HCT116 (cell line): Measurements from ENCODE around the gene CCDC89. TPM values are rescaled to one million over a fixed set of nuclear protein-coding genes. Genes with fewer than 3 reads are reported as not detected.
A peak's percentile ranks its signal among the peaks of the same experiment; 100 is the strongest.

Experiments
- ATAC-seq: fragments of 200-7000 bp; cut with Tn5 transposase; 2 replicates; pipeline ENCODE4 v1.9.1; 2020; ENCODE audit warnings: mild to moderate bottlenecking, moderate library complexity
- BruUV-seq: library from RNA; stranded (reverse); fragments of 400-500 nt; replicated peaks from 2 replicates; lab custom pipeline; 2021; lab: Mats Ljungman, UMichigan
- CTCF ChIA-PET: fragments of 300-600 bp; sonication (Branson Sonifier 250); formaldehyde crosslinking; loops from one replicate; lab custom pipeline; 2021; ENCODE audit warnings: antibody characterized with exemption; lab: Charles Lee
- POLR2A ChIA-PET: fragments of 300-600, 350-600 bp; sonication (Branson Sonifier 250); formaldehyde crosslinking; loops from one replicate; lab custom pipeline; 2021; ENCODE audit warnings: antibody characterized with exemption; lab: Charles Lee
- RAD21 ChIA-PET, 2 experiments: fragments of 300-600 bp; sonication (Branson Sonifier 250); formaldehyde crosslinking; loops; one replicate each; lab custom pipeline; 2023; ENCODE audit warnings: low total read pairs in 2 of 2; ENCODE audit not compliant: uncharacterized antibody in 2 of 2, unreplicated experiment in 2 of 2, low non-redundant PET in 1 of 2; lab: Charles Lee
- DNase-seq: peaks from one replicate; pipeline ENCODE4 v3.0.0-alpha.2; 2010; ENCODE audit warnings: low read depth, low spot score
- H2AFZ ChIP-seq: fragments of 200-600 bp; shearing (Covaris generic), sonication (generic); 2 replicates; pipeline ENCODE4 v1.6.1; 2017; ENCODE audit warnings: low read depth, mixed run types, mixed read lengths, antibody characterized with exemption, low read length; ENCODE audit not compliant: poor library complexity, severe bottlenecking
- H3K27ac ChIP-seq: 2 replicates; pipeline ENCODE4 v1.5.1; 2012; ENCODE audit warnings: low read depth, low read length
- H3K27me3 ChIP-seq: fragments of 200-600 bp; sonication (generic); 2 replicates; pipeline ENCODE4 v1.6.1; 2016; ENCODE audit warnings: mixed run types, low read length, mixed read lengths; ENCODE audit not compliant: insufficient read depth
- H3K36me3 ChIP-seq, 2 experiments: fragments of 200-500 bp in 1 of 2; fragments of 200-600 bp in 1 of 2; sonication (Bioruptor generic) in 1 of 2; sonication (generic) in 1 of 2; 2 replicates each; pipeline versions ENCODE4 v1.5.1 to v1.6.1; 2014 to 2016; ENCODE audit warnings: low read length in 2 of 2, inconsistent platforms in 1 of 2, mixed read lengths in 1 of 2, mixed run types in 1 of 2; ENCODE audit not compliant: insufficient read depth in 2 of 2, control insufficient read depth in 1 of 2
- H3K4me1 ChIP-seq, 2 experiments: fragments of 200-600 bp in 1 of 2; sonication (generic) in 1 of 2; 2 replicates each; pipeline versions ENCODE4 v1.5.1 to v1.6.1; 2012 to 2017; ENCODE audit warnings: low read length in 2 of 2, inconsistent platforms in 1 of 2, mild to moderate bottlenecking in 1 of 2, mixed read lengths in 1 of 2, mixed run types in 1 of 2, moderate library complexity in 1 of 2; ENCODE audit not compliant: insufficient read depth in 2 of 2, control insufficient read depth in 1 of 2
- H3K4me2 ChIP-seq: fragments of 200-600 bp; sonication (generic); 2 replicates; pipeline ENCODE4 v1.6.1; 2017; ENCODE audit warnings: mixed run types, low read length, mixed read lengths
- H3K4me3 ChIP-seq, 2 experiments: fragments of 200-600 bp in 1 of 2; sonication (generic) in 1 of 2; replicated peaks in 1 of 2; 2 replicates each; pipeline ENCODE4 v1.5.1; 2011 to 2016; ENCODE audit warnings: low read length in 2 of 2, control low read depth in 1 of 2, low read depth in 1 of 2, mild to moderate bottlenecking in 1 of 2, mixed read lengths in 1 of 2, mixed run types in 1 of 2
- H3K79me2 ChIP-seq: fragments of 200-600 bp; sonication (generic); 2 replicates; pipeline ENCODE4 v1.6.1; 2017; ENCODE audit warnings: mild to moderate bottlenecking, mixed run types, low read length, moderate library complexity, mixed read lengths; ENCODE audit not compliant: insufficient read depth
- H3K9ac ChIP-seq: fragments of 200-600 bp; sonication (generic); 2 replicates; pipeline ENCODE4 v1.6.1; 2016; ENCODE audit warnings: low read length, mixed read lengths
- H3K9me2 ChIP-seq: fragments of 200-600 bp; sonication (generic), shearing (Covaris generic); 2 replicates; pipeline ENCODE4 v1.6.1; 2017; ENCODE audit warnings: mixed run types, mild to moderate bottlenecking, moderate library complexity; ENCODE audit not compliant: insufficient read depth
- H3K9me3 ChIP-seq, 2 experiments: fragments of 200-500 bp in 1 of 2; fragments of 200-600 bp in 1 of 2; sonication (Bioruptor generic) in 1 of 2; sonication (generic) in 1 of 2; 2 replicates each; pipeline ENCODE4 v1.6.1; 2014 to 2017; ENCODE audit warnings: low read length in 2 of 2, mixed read lengths in 2 of 2, inconsistent platforms in 1 of 2, low read depth in 1 of 2, mild to moderate bottlenecking in 1 of 2, mixed run types in 1 of 2, moderate library complexity in 1 of 2; ENCODE audit not compliant: control insufficient read depth in 1 of 2, insufficient read depth in 1 of 2
- H4K20me1 ChIP-seq: fragments of 200-600 bp; sonication (generic), shearing (Covaris generic); 2 replicates; pipeline ENCODE4 v1.6.1; 2017; ENCODE audit warnings: mixed run types, mild to moderate bottlenecking, moderate library complexity; ENCODE audit not compliant: insufficient read depth
- CBX3 ChIP-seq: IDR thresholded peaks from 2 replicates; pipeline ENCODE4 v1.6.1; 2012; ENCODE audit warnings: low read depth
- CEBPB ChIP-seq: IDR thresholded peaks from 2 replicates; pipeline ENCODE4 v1.6.1; 2012; ENCODE audit warnings: low read depth
- EZH2 ChIP-seq: fragments of 200-600 bp; sonication (generic); IDR thresholded peaks from 2 replicates; pipeline ENCODE4 v1.6.1; 2017; ENCODE audit warnings: antibody characterized with exemption, mixed run types
- EZH2phosphoT487 ChIP-seq: fragments of 200-600 bp; IDR thresholded peaks from 2 replicates; pipeline ENCODE4 v1.6.1; 2018; ENCODE audit warnings: antibody characterized with exemption, borderline replicate concordance
- JUND ChIP-seq: IDR thresholded peaks from 2 replicates; pipeline ENCODE4 v1.6.1; 2012
- POLR2A ChIP-seq: IDR thresholded peaks from 2 replicates; pipeline ENCODE4 v1.7.0; 2011; ENCODE audit warnings: borderline replicate concordance; ENCODE audit not compliant: insufficient read depth, insufficient read length; ENCODE audit errors: extremely low read depth
- RAD21 ChIP-seq: IDR thresholded peaks from 2 replicates; pipeline ENCODE4 v1.6.1; 2012; ENCODE audit warnings: low read depth, mild to moderate bottlenecking
- YY1 ChIP-seq: IDR thresholded peaks from 2 replicates; pipeline ENCODE4 v1.6.1; 2011; ENCODE audit warnings: low read length, low read depth, moderate library complexity, mild to moderate bottlenecking; ENCODE audit not compliant: insufficient replicate concordance; ENCODE audit errors: extremely low read depth
- ZFX ChIP-seq: fragments of 450-650 bp; IDR thresholded peaks from 2 replicates; pipeline ENCODE4 v1.6.1; 2017
- ZNF274 ChIP-seq: fragments of 200-500 bp; sonication (Bioruptor generic); IDR thresholded peaks from 2 replicates; pipeline ENCODE4 v1.6.1; 2014; ENCODE audit warnings: mild to moderate bottlenecking, low read depth, low read length, inconsistent platforms
- intact Hi-C: fragments of 100-400 bp; cut with micrococcal nuclease; formaldehyde crosslinking; loops from 2 replicates; pipeline ENCODE4 v1.10.0; 2022
- total RNA-seq: library from RNA; stranded (reverse); gene quantifications from one replicate; pipeline ENCODE4 v1.2.1, GENCODE V29; 2021; ENCODE audit not compliant: unreplicated experiment
- TF ChIP-seq, protein P1 (sequence below): IDR thresholded peaks from 2 replicates; pipeline ENCODE4 v1.6.1; 2011; ENCODE audit warnings: mild to moderate bottlenecking, low read length, moderate library complexity; ENCODE audit not compliant: insufficient replicate concordance; ENCODE audit errors: extremely low read depth
- TF ChIP-seq, protein P2 (sequence below): IDR thresholded peaks from 2 replicates; pipeline ENCODE4 v1.6.1; 2012
- TF ChIP-seq, protein P3 (sequence below), 3 experiments: fragments of 200-600 bp in 1 of 3; sonication (generic) in 1 of 3; IDR thresholded peaks in 2 of 3; conservative IDR thresholded peaks in 1 of 3; 2 replicates each; pipeline ENCODE4 v1.5.1; 2012 to 2017; ENCODE audit warnings: low read depth in 2 of 3, low read length in 2 of 3, antibody characterized with exemption in 1 of 3, borderline replicate concordance in 1 of 3, control low read depth in 1 of 3, mild to moderate bottlenecking in 1 of 3, mixed read lengths in 1 of 3, mixed run types in 1 of 3, moderate library complexity in 1 of 3; ENCODE audit not compliant: insufficient read depth in 1 of 3
- TF ChIP-seq, protein P4 (sequence below): IDR thresholded peaks from 2 replicates; pipeline ENCODE4 v1.6.1; 2012

CCDC89 gene
- total RNA-seq, 1 experiment from 2014 or later: 0.22 TPM

DNA sequence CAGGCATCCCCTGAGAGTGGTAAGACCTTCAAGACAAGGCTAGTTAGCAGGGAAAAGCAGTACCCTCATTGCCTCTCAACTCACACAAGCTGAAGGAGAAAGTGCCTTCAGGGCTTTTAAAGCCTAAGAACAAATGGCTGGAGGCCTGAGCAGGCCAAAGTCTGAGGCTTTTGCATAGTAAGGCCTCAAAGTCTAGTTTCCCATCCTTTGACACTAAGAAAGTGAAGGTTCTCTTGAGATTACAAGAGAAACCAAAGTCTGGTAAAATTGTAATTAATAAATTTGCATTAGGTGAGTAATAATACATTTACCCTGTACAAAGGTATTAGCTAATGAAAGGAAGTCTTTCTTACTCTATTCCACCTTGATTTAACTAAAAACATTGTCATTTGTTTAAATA is 47.0 kb upstream of the CCDC89 start:
- Histone ChIP-seq H3K4me3 (no peak overlapping the region), H3K27ac (no peak overlapping the region), H4K20me1 (no peaks in the 10 kb centered on the region), H3K79me2 (no peaks in the 10 kb centered on the region), H3K27me3 (no peaks in the 10 kb centered on the region), H3K36me3 (no peaks in the 10 kb centered on the region), H3K9ac (no peak overlapping the region), H3K4me2 (no peak overlapping the region), H3K4me1 (peaks cover 0 to 5% of the 10 kb centered on the region in 2 experiments; a peak in 1 of 4 replicates), H3K9me3 (no peaks in the 10 kb centered on the region), H3K9me2 (no peaks in the 10 kb centered on the region), H2AFZ (no peak overlapping the region)
- ATAC-seq: no peak
- ChIA-PET POLR2A (no interaction called here), CTCF (no interaction called here), RAD21 (no interaction called here)
- no peak for DNase-seq
- intact Hi-C loops: no loop called here
- TF ChIP-seq, protein P1, sequence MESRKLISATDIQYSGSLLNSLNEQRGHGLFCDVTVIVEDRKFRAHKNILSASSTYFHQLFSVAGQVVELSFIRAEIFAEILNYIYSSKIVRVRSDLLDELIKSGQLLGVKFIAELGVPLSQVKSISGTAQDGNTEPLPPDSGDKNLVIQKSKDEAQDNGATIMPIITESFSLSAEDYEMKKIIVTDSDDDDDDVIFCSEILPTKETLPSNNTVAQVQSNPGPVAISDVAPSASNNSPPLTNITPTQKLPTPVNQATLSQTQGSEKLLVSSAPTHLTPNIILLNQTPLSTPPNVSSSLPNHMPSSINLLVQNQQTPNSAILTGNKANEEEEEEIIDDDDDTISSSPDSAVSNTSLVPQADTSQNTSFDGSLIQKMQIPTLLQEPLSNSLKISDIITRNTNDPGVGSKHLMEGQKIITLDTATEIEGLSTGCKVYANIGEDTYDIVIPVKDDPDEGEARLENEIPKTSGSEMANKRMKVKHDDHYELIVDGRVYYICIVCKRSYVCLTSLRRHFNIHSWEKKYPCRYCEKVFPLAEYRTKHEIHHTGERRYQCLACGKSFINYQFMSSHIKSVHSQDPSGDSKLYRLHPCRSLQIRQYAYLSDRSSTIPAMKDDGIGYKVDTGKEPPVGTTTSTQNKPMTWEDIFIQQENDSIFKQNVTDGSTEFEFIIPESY: no peak
- TF ChIP-seq ZFX: no peak
- no TSS peak for BruUV-seq

DNA sequence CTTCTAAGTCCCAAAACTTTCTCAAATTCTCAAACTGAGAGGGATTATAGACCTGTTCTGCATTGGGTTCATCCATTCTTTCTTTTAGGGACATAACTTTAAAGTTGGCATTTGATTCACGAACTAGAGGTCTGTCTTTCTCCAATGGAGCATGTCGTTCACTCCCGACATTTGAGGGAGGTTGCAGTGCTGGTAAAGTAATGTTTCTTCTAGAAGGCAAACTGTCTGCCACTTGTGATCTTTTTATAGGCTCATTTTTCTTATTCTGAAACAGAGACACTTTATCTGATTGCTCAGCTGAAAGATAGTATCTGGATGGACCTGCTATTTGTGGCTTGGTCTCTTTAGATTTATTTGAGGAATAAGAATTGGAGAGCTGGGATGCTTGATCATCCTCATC is 40.4 kb upstream of the CCDC89 start:
- Histone ChIP-seq H3K79me2 (no peaks in the 10 kb centered on the region), H3K36me3 (peaks cover 0 to 11% of the 10 kb centered on the region in 2 experiments; a peak in 1 of 4 replicates), H3K9me2 (no peaks in the 10 kb centered on the region), H3K4me3 (peak overlapping the region in 1 of 2 experiments; percentile 22; a peak in 1 of 4 replicates), H4K20me1 (no peaks in the 10 kb centered on the region), H3K27ac (peak overlapping the region; percentile 44; the same call in 1 of the 2 replicates), H2AFZ (no peak overlapping the region), H3K27me3 (no peaks in the 10 kb centered on the region), H3K4me2 (peak overlapping the region; percentile 58), H3K9ac (no peak overlapping the region), H3K9me3 (no peaks in the 10 kb centered on the region; a peak in 1 of 4 replicates), H3K4me1 (peaks cover 27 to 39% of the 10 kb centered on the region in 2 experiments)
- ATAC-seq (no peak), DNase-seq (no peak)
- RAD21 ChIA-PET: no interaction called here
- BruUV-seq: no TSS peak
- intact Hi-C loops: no loop called here
- POLR2A ChIA-PET: no interaction called here
- CTCF ChIA-PET: no interaction called here
- TF ChIP-seq EZH2 (no peak), YY1 (no peak), EZH2phosphoT487 (no peak), RAD21 (no peak), CBX3 (no peak), ZFX (no peak), JUND (no peak), ZNF274 (no peak), POLR2A (no peak), CEBPB (no peak)
- TF ChIP-seq, protein P1: no peak
- TF ChIP-seq, protein P2, sequence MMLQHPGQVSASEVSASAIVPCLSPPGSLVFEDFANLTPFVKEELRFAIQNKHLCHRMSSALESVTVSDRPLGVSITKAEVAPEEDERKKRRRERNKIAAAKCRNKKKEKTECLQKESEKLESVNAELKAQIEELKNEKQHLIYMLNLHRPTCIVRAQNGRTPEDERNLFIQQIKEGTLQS: no peak
- TF ChIP-seq, protein P3, sequence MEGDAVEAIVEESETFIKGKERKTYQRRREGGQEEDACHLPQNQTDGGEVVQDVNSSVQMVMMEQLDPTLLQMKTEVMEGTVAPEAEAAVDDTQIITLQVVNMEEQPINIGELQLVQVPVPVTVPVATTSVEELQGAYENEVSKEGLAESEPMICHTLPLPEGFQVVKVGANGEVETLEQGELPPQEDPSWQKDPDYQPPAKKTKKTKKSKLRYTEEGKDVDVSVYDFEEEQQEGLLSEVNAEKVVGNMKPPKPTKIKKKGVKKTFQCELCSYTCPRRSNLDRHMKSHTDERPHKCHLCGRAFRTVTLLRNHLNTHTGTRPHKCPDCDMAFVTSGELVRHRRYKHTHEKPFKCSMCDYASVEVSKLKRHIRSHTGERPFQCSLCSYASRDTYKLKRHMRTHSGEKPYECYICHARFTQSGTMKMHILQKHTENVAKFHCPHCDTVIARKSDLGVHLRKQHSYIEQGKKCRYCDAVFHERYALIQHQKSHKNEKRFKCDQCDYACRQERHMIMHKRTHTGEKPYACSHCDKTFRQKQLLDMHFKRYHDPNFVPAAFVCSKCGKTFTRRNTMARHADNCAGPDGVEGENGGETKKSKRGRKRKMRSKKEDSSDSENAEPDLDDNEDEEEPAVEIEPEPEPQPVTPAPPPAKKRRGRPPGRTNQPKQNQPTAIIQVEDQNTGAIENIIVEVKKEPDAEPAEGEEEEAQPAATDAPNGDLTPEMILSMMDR (IDR thresholded peaks at IDR 0.05 in 2 of 3, conservative IDR thresholded peaks at IDR 0.05 in 1 of 3; ENCODE audit: borderline replicate concordance in 1 of 3, insufficient read depth in 1 of 3, low read depth in 2 of 3, low read length in 2 of 3): no peak
- TF ChIP-seq, protein P4, sequence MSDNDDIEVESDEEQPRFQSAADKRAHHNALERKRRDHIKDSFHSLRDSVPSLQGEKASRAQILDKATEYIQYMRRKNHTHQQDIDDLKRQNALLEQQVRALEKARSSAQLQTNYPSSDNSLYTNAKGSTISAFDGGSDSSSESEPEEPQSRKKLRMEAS: no peak
